ENCODE measurements around the gene HSDL1. TPM values are rescaled to one million over a fixed set of nuclear protein-coding genes. Genes with fewer than 3 reads are reported as not detected.

Gene HSDL1
- total RNA-seq, 2 donors from 2014 or later, result 14.6 to 15.4 TPM

GRCh38 chr16:84169765-84170310 is 24.9 kb upstream of the HSDL1 start:
- TF ChIP-seq CTCF (IDR thresholded peaks at IDR 0.05), result no peak
- no peak for DNase-seq (ENCODE audit: low spot score)

GRCh38 chr16:84166796-84167695 is 22.1 kb upstream of the HSDL1 start:
- H3K9me3 ChIP-seq, result no peaks in the 10 kb centered on the region
- H3K36me3 ChIP-seq, result no peaks in the 10 kb centered on the region
- no peak for TF ChIP-seq CTCF (IDR thresholded peaks at IDR 0.05)
- no peak overlapping the region for H3K27ac ChIP-seq
- H3K27me3 ChIP-seq, result no peaks in the 10 kb centered on the region
- H3K4me3 ChIP-seq, result no peak overlapping the region
- no peaks in the 10 kb centered on the region for H3K4me1 ChIP-seq
- DNase-seq (ENCODE audit: low spot score), result no peak

More at GRCh38 chr16:84169765-84170310, 24.9 kb upstream of the HSDL1 start:
- Histone ChIP-seq H3K4me1 (peaks cover 0 to 4% of the 10 kb centered on the region in 2 donors), H3K27me3 (no peaks in the 10 kb centered on the region), H3K27ac (no peak overlapping the region), H3K9me3 (no peaks in the 10 kb centered on the region), H3K4me3 (no peak overlapping the region), H3K36me3 (no peaks in the 10 kb centered on the region)

GRCh38 chr16:84165746-84166145 is 20.8 kb upstream of the HSDL1 start:
- no peaks in the 10 kb centered on the region for H3K27me3 ChIP-seq
- no peaks in the 10 kb centered on the region for H3K9me3 ChIP-seq
- H3K27ac ChIP-seq, result no peak overlapping the region
- no peaks in the 10 kb centered on the region for H3K36me3 ChIP-seq
- DNase-seq (ENCODE audit: low spot score), result no peak
- no peak overlapping the region for H3K4me3 ChIP-seq
- no peaks in the 10 kb centered on the region for H3K4me1 ChIP-seq
- TF ChIP-seq CTCF (IDR thresholded peaks at IDR 0.05), result no peak

GRCh38 chr16:84161801-84162200 is 16.8 kb upstream of the HSDL1 start:
- no peak for DNase-seq (ENCODE audit: low spot score)
- H3K27me3 ChIP-seq, result no peaks in the 10 kb centered on the region
- no peaks in the 10 kb centered on the region for H3K36me3 ChIP-seq
- H3K9me3 ChIP-seq, result no peaks in the 10 kb centered on the region
- no peak overlapping the region for H3K4me3 ChIP-seq
- no peak overlapping the region for H3K27ac ChIP-seq
- TF ChIP-seq CTCF (IDR thresholded peaks at IDR 0.05), result no peak
- H3K4me1 ChIP-seq, result no peaks in the 10 kb centered on the region

GRCh38 chr16:84161037-84161436 is 16.1 kb upstream of the HSDL1 start:
- DNase-seq (ENCODE audit: low spot score), result no peak
- no peak overlapping the region for H3K27ac ChIP-seq
- no peaks in the 10 kb centered on the region for H3K27me3 ChIP-seq
- H3K4me1 ChIP-seq, result no peaks in the 10 kb centered on the region
- H3K9me3 ChIP-seq, result no peaks in the 10 kb centered on the region
- no peaks in the 10 kb centered on the region for H3K36me3 ChIP-seq
- no peak for TF ChIP-seq CTCF (IDR thresholded peaks at IDR 0.05)
- no peak overlapping the region for H3K4me3 ChIP-seq

Data from right atrium auricular region (tissue), 2 donors.